NCI-H146 treated with DMSO at 0.1 percent for 48 hours (cell line): Measurements from ENCODE around the gene SYNE2.

ENCODE experiments used
- DNase-seq: peaks from one replicate; lab custom pipeline; 2025; ENCODE audit not compliant: unreplicated experiment; lab: John Stamatoyannopoulos, UW

SYNE2 gene

DNA sequence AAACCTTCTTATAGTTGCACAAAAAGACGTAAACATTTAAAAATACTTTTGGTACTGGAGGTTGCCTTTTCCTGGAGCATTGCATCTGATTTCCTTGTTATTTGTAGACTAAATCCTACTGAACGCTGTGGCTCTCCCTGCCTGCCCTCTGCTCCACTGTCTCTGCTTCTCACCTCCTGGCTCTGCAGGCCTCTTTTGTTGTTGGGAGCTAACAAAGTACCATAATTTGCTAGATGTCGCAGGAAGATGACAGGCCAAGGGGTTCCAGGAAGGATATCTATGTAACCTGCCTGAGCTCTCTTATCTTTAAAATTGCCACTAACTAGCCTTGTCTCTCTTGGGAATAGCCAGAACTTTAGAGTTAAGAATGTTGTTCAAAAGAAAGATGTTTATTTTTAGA, 21.4 kb downstream of the SYNE2 start:
- DNase-seq, result peak; percentile 18

DNA sequence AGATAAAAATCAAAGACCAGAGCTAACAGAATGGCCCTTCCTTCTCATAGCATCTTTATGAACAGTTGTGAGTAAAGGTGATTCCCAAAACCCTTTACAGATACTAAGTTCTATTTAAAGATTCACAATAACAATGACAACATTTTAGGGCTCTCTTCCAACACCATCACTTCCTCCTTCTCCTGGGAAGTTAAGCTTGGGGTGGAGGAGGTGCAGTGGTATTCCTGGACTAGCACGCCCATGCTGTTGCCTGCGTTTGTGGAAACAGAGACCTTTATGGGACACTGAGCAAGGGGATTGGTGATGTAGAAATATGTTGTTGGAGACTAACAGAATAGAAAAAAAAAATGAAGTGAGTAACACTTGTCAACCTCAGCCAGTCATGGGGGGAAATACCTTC, 22.5 kb downstream of the SYNE2 start:
- no peak for DNase-seq

DNA sequence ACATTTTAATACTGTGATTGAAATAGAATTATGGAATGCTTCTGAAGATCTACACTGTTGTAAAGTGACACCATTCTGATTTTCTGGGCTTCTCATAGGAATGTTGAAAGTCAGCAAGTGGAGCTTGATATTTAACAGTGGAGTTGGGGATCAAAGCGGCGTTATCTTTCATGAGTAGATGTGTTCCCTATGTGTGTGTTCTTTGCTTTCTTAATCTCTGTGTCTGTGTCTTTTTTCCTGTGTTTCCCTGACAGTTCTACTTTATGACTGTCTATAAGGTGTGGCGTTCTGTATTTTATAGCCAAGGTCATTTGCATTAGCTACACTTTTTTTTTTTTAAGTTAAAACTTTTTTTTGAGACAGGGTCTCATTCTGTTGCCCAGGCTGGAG, 24.7 kb downstream of the SYNE2 start:
- no peak for DNase-seq

GRCh38 chr14:63878052-63878451, 25.2 kb downstream of the SYNE2 start:
- no peak for DNase-seq

DNA sequence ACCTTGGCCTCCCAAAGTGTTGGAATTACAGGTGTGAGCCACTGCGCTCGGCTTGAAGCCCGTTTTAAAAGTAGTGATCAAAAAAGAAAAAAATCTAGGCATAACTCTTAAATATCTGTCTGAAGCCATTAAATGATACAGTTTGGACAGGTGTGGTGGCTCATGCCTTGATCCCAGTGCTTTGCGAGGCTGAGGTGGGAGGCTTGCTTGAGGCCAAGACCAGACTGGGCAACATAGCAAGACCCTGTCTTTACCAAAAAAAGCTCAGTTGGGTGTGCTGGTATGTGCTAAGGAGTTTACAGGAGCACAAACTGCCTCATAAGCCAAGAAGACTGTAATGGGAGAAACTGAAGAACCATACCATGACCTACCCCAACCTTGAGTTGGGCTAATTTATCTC, 26.0 kb downstream of the SYNE2 start:
- no peak for DNase-seq

DNA sequence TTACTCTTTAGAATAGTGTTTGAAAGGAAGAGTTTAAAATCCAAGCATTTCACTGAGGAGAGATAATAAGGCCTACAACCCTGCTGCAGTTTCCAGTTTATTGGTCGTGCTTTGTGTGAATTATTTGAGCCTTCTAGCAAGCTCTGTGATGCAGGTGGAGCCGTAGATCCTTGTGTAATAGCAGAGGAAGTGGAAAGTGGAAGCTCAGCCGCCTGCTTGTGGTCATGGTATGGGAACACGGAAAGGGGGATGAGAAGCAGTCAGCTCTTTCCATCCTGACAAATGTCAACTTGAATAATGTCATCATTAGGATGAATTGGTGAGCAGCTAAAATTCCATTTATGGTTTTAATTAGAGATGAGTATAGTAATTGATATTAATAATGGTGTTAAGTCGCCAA, 29.1 kb downstream of the SYNE2 start:
- DNase-seq, result no peak

DNA sequence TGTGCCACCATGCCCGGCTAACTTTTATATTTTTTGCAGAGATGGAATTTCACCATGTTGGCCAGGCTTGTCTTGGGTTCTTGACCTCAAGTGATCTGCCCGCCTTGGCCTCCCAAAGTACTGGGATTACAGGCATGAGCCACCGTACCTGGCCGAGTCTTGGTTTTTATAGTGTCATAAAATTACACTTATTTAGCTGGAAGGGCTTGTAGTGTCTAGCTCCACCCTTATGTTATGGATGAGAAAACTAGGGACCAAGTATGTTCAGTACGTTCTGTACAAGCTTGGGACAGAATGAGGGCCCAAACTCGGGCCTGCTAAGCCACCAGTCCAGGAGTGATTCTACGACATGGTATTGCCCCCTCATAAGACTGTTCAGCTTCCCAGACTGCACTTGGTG, 35.1 kb downstream of the SYNE2 start:
- DNase-seq, result no peak

DNA sequence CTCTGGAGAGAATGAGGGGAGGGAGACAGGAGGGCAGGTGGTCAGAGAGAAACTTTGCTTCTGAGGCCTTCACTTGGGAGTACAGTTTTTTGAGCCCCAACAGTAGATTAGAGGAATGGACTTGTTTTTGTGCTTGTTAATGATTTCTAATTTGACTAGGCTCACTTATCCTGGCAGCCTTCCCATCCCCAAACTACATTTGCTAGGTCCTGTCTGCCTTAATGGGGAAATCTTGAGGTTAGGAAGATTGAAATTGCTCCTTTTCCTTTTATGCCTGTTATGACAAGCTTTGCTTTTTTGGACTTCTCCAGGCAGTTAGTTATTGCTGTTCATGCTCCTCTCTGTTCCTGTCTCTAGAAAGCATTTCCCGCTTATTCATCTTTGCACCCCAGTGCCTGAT, 37.7 kb downstream of the SYNE2 start:
- DNase-seq, result no peak

GRCh38 chr14:63891148-63891975, 38.6 kb downstream of the SYNE2 start:
- no peak for DNase-seq

DNA sequence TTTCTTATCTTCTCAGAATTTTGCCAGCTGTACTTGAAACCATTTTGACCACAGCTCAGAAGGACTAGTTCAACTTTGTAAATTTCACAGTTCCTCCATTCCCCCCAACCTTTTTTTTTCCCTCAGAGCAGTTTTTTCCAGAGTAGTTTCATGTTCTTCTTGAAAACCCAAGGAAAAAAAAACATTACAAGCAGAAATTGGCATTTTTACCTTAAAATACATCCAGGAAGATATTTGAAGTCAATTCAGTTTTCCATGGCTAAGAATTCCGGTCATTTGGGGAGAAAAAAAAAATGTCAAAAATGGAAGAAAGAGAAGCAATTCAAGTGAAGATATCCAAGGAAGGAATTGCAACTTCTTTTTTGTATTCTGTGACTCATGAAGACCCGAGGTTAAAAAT, 39.5 kb downstream of the SYNE2 start:
- DNase-seq, result no peak

GRCh38 chr14:63893701-63894458, 41.1 kb downstream of the SYNE2 start:
- no peak for DNase-seq

- DNase-seq, result no peak
These were observed 42.7 kb downstream of the SYNE2 start for GRCh38 chr14:63895510-63895909.

DNA sequence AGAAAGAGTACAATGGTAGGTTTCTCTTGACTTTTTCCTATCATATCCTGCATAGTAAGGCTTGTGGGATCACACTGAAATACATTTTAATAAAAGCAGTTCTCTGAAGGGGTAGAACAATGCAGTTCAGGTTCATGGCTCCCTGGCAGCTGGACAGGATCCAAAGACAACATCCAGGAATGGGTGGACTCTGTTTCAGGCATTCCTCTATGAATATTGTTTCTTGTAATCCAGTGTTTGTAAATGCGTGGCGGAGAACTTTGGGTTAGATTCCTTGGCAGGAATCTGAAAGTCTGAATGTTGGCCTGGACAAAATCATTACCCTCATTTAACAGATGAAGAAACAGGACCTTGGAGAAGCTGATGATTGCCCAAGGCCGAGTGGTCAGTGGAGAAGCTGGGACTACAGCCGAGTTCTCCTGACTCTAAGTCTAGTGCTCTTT, 43.5 kb downstream of the SYNE2 start:
- peak; percentile 14 for DNase-seq

- DNase-seq, result no peak
These were observed 44.9 kb downstream of the SYNE2 start for GRCh38 chr14:63897721-63898163.

DNA sequence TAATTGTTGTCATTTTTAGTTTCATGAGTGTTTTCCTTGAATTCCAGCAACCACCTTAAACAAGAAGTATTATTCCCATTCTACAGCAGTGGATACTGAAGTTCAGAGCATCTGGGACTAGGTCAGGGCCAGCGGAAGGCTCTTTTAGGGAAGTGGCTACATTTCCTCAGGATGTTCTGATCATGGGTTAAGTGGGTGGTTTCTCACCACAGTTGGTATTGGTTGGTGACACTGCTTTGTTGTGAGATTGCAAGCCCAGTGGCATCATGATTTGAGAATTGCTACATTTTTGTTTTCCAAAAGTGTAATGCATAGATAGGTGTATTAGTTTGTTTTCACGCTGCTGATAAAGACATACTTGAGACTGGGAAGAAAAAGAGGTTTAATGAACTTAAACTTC, 47.1 kb downstream of the SYNE2 start:
- no peak for DNase-seq

GRCh38 chr14:63901434-63902085, 48.8 kb downstream of the SYNE2 start:
- no peak for DNase-seq

GRCh38 chr14:63902375-63902976, 49.7 kb downstream of the SYNE2 start:
- DNase-seq, result no peak

DNA sequence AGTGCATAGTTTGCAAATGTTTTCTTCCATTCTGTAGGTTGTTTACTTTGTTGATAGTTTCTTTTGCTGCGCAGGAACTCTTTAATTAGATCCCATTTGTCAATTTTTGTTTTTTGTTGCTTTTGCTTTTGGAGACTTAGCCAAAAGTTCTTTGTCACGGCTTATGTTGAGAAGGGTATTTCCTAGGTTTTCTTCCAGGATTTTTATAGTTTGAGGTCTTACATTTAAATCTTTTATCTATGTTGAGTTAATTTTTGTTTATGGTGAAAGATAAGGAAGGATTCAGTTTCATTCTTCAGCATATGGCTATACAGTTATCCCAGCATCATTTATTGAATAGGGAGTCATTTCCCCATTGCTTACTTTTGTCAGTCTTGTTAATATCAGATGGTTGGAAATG, 51.9 kb downstream of the SYNE2 start:
- DNase-seq, result no peak

DNA sequence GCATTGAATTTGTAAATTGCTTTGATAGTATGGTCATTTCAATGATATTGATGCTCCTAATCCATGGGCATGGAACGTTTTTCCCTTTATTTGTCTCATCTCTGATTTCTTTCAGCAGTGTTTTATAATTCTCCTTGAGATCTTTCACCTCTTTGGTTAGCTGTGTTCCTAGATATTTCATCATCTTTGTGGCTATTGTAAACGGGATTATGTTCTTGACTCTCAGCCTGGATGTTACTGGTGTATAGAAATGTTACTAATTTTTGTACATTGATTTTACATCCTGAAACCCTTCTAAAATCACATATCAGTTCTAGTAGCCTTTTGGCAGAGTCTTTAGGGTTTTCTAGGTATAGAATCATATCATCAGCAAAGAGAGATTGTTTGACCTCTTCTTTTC, 52.6 kb downstream of the SYNE2 start:
- DNase-seq, result no peak

- no peak for DNase-seq
These were observed 56.0 kb downstream of the SYNE2 start for GRCh38 chr14:63908667-63909264.

DNA sequence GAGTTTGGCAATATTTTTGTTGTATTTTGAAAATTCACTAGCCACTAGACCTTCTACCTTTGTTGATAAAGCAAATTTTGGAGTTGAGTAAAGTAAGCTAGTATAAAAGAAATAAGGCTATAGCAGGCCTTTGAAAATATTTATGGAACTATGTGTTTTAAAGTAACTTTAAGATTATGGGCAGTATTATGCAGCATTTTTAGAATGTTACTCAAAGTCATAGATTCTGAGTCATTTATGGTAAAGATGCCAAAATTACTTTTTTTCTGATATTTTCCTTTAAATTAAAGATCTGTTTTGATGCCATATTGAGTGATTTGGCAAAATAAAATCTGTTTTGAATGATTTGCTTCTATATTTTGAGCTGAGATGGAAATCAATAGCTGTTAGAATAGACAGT, 57.2 kb downstream of the SYNE2 start:
- no peak for DNase-seq
